ENCODE data around the gene DAB2. TPM values are rescaled to one million over a fixed set of nuclear protein-coding genes. Genes with fewer than 3 reads are reported as not detected.

DAB2 gene
- total and polyA plus RNA-seq, 2 of the 8 experiments (the other 6 are each of a cell fraction or from before 2014, with no cell fraction given) = 2.6 to 4.9 TPM

DNA sequence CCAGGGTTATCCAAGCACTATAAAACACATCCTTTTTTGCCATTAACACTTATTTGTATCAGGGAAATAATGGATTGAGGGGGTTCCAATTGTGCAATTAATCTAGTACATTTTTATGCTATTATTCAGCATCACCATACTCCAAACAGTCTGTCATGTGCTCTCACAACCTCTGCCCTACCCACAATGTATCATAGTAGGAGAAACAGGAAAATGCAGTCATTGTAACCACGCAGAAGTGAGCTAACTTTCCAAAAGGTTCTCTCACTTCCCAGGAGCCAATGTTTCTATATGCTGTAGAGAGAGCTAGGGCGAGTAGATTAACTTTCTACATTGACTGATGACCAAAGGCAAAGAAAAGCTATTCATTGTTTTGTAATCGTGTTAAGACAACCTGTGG, 29.8 kb downstream of the DAB2 start:
- Histone ChIP-seq H3K23me2 (ENCODE audit: low read depth, low read length) (no peaks in the 10 kb centered on the region), H3K9ac (replicated peaks in 1 of 4; ENCODE audit: extremely low read depth in 1 of 4, low read depth in 3 of 4, low read length in 3 of 4) (no peak overlapping the region), H2AK5ac (ENCODE audit: low read depth, low read length) (no peak overlapping the region), H3K4ac (replicated peaks; ENCODE audit: insufficient read length, low read depth, low read length) (no peak overlapping the region), H3K4me2 (ENCODE audit: insufficient read depth in 1 of 2, low read depth in 2 of 2, low read length in 2 of 2) (no peak overlapping the region), H3K79me2 (ENCODE audit: control insufficient read depth in 1 of 2, insufficient read depth in 2 of 2, low read length in 2 of 2) (no peaks in the 10 kb centered on the region), H4K91ac (replicated peaks; ENCODE audit: insufficient read length, low read length) (no peak overlapping the region), H3K27me3 (replicated peaks in 1 of 4; ENCODE audit: control insufficient read depth in 3 of 4, extremely low read depth in 1 of 4, insufficient read depth in 3 of 4, low read length in 3 of 4) (no peaks in the 10 kb centered on the region), H3K9me3 (ENCODE audit: insufficient read depth in 2 of 2, low read depth in 1 of 2, low read length in 1 of 2) (no peaks in the 10 kb centered on the region), H2AFZ (ENCODE audit: low read length) (no peak overlapping the region), H3K14ac (ENCODE audit: insufficient read length) (no peak overlapping the region), H3K27ac (ENCODE audit: low read depth, low read length) (no peak overlapping the region), H2BK12ac (ENCODE audit: low read depth, low read length) (no peak overlapping the region), H3K56ac (replicated peaks; ENCODE audit: insufficient read length, low read depth, low read length) (no peak overlapping the region), H3K23ac (ENCODE audit: insufficient read length) (no peak overlapping the region), H2BK20ac (ENCODE audit: low read length) (no peak overlapping the region), H3K18ac (ENCODE audit: extremely low read depth, low read length) (no peak overlapping the region), H2BK15ac (ENCODE audit: low read length) (no peak overlapping the region), H3K4me1 (replicated peaks in 1 of 4; ENCODE audit: control insufficient read depth in 3 of 4, insufficient read depth in 4 of 4, low read length in 3 of 4) (peaks cover 0 to 3% (median 0%) of the 10 kb centered on the region in 4 experiments; a peak in 2 of 7 replicates), H2BK5ac (ENCODE audit: low read depth, low read length) (no peak overlapping the region), H2BK120ac (replicated peaks; ENCODE audit: low read depth, low read length) (no peak overlapping the region), H3K36me3 (ENCODE audit: control insufficient read depth in 2 of 4, insufficient read depth in 4 of 4, low read length in 3 of 4) (no peaks in the 10 kb centered on the region), H4K5ac (ENCODE audit: insufficient read length, low read depth, low read length) (no peak overlapping the region), H3K4me3 (ENCODE audit: extremely low read depth in 1 of 4, insufficient read depth in 2 of 4, low read depth in 3 of 4, low read length in 4 of 4) (no peak overlapping the region), H4K8ac (ENCODE audit: extremely low read depth, insufficient read depth, low read length) (no peak overlapping the region), H3K79me1 (ENCODE audit: low read depth, low read length) (no peaks in the 10 kb centered on the region), H4K20me1 (replicated peaks in 1 of 2; ENCODE audit: control insufficient read depth in 1 of 2, insufficient read depth in 2 of 2, low read length in 2 of 2) (no peaks in the 10 kb centered on the region)
- 85% methylated on average over 3 of the region's 3 CpGs; no CpG with 5 or more reads in 1 of the 2 experiments for WGBS, 2 experiments (ENCODE audit: extremely low coverage in 1 of 2, insufficient coverage in 1 of 2, insufficient read length in 1 of 2, insufficient replicate concordance in 2 of 2, low coverage in 1 of 2, low lambda C conversion rate in 2 of 2, missing lambda C conversion rate in 1 of 2)
- ChIA-PET POLR2A (ENCODE audit: partially characterized antibody) (interaction anchor here (1.6 kb wide), 1 partner anchor 29 kb away, joined by 7 read pairs; the partner anchor contains the start of gene DAB2), CTCF (ENCODE audit: partially characterized antibody) (interaction anchor here (0.9 to 2.7 kb wide), 4 partner anchors 17 to 176 kb away, joined by 3 to 11 read pairs (median 4); no protein-coding TSS in a partner anchor)
- DNase-seq (ENCODE audit: low read depth in 1 of 2, low spot score in 2 of 2) = no peak
- FAIRE-seq = no peak
- TF ChIP-seq, protein P1, sequence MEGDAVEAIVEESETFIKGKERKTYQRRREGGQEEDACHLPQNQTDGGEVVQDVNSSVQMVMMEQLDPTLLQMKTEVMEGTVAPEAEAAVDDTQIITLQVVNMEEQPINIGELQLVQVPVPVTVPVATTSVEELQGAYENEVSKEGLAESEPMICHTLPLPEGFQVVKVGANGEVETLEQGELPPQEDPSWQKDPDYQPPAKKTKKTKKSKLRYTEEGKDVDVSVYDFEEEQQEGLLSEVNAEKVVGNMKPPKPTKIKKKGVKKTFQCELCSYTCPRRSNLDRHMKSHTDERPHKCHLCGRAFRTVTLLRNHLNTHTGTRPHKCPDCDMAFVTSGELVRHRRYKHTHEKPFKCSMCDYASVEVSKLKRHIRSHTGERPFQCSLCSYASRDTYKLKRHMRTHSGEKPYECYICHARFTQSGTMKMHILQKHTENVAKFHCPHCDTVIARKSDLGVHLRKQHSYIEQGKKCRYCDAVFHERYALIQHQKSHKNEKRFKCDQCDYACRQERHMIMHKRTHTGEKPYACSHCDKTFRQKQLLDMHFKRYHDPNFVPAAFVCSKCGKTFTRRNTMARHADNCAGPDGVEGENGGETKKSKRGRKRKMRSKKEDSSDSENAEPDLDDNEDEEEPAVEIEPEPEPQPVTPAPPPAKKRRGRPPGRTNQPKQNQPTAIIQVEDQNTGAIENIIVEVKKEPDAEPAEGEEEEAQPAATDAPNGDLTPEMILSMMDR (IDR thresholded peaks at IDR 0.05; ENCODE audit: control extremely low read depth in 1 of 3, insufficient read depth in 1 of 3, low read depth in 1 of 3, low read length in 3 of 3) = no peak
- TF ChIP-seq PHF8 (conservative IDR thresholded peaks at IDR 0.05; ENCODE audit: low read depth, low read length) = no peak
- TF ChIP-seq, protein P2, sequence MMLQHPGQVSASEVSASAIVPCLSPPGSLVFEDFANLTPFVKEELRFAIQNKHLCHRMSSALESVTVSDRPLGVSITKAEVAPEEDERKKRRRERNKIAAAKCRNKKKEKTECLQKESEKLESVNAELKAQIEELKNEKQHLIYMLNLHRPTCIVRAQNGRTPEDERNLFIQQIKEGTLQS (IDR thresholded peaks at IDR 0.05; ENCODE audit: insufficient read depth, low read depth, low read length) = no peak
- no peak for TF ChIP-seq GTF2F1 (IDR thresholded peaks at IDR 0.05; ENCODE audit: borderline replicate concordance, low read depth, low read length)
- no peak for TF ChIP-seq SUZ12 (IDR thresholded peaks at IDR 0.05; ENCODE audit: low read length)
- TF ChIP-seq EP300 (IDR thresholded peaks at IDR 0.05; ENCODE audit: borderline replicate concordance in 1 of 2, low read depth in 2 of 2, low read length in 2 of 2) = no peak
